ENCODE results near the gene CHIT1. TPM values are rescaled to one million over a fixed set of nuclear protein-coding genes. Genes with fewer than 3 reads are reported as not detected.
A peak's percentile ranks its signal among the peaks of the same experiment; 100 is the strongest.

The CHIT1 gene
- total and polyA plus RNA-seq, 2 of the 8 experiments (the other 6 are each of a cell fraction or from before 2014, with no cell fraction given), result not detected

GRCh38 chr1:203168256-203168786, 61.2 kb downstream of the CHIT1 start:
- Histone ChIP-seq H3K4ac (replicated peaks; ENCODE audit: insufficient read length, low read depth, low read length) (no peak overlapping the region), H4K5ac (ENCODE audit: insufficient read length, low read depth, low read length) (no peak overlapping the region), H3K56ac (replicated peaks; ENCODE audit: insufficient read length, low read depth, low read length) (no peak overlapping the region), H2BK120ac (replicated peaks; ENCODE audit: low read depth, low read length) (no peak overlapping the region), H3K14ac (ENCODE audit: insufficient read length) (no peak overlapping the region), H4K91ac (replicated peaks; ENCODE audit: insufficient read length, low read length) (no peak overlapping the region), H3K4me2 (ENCODE audit: insufficient read depth in 1 of 2, low read depth in 2 of 2, low read length in 2 of 2) (no peak overlapping the region), H2BK12ac (ENCODE audit: low read depth, low read length) (no peak overlapping the region), H2BK20ac (ENCODE audit: low read length) (no peak overlapping the region), H3K23ac (ENCODE audit: insufficient read length) (no peak overlapping the region), H3K9ac (replicated peaks in 1 of 4; ENCODE audit: extremely low read depth in 1 of 4, low read depth in 3 of 4, low read length in 3 of 4) (no peak overlapping the region), H3K4me3 (ENCODE audit: extremely low read depth in 1 of 4, insufficient read depth in 2 of 4, low read depth in 3 of 4, low read length in 4 of 4) (no peak overlapping the region), H3K36me3 (ENCODE audit: control insufficient read depth in 2 of 4, insufficient read depth in 4 of 4, low read length in 3 of 4) (no peaks in the 10 kb centered on the region), H3K9me3 (ENCODE audit: insufficient read depth in 2 of 2, low read depth in 1 of 2, low read length in 1 of 2) (no peaks in the 10 kb centered on the region), H2BK5ac (ENCODE audit: low read depth, low read length) (no peak overlapping the region), H3K18ac (ENCODE audit: extremely low read depth, low read length) (no peak overlapping the region), H3K23me2 (ENCODE audit: low read depth, low read length) (no peaks in the 10 kb centered on the region), H3K27me3 (replicated peaks in 1 of 4; ENCODE audit: control insufficient read depth in 3 of 4, extremely low read depth in 1 of 4, insufficient read depth in 3 of 4, low read length in 3 of 4) (no peaks in the 10 kb centered on the region), H4K20me1 (replicated peaks in 1 of 2; ENCODE audit: control insufficient read depth in 1 of 2, insufficient read depth in 2 of 2, low read length in 2 of 2) (no peaks in the 10 kb centered on the region), H2AFZ (ENCODE audit: low read length) (no peak overlapping the region), H3K4me1 (replicated peaks in 1 of 4; ENCODE audit: control insufficient read depth in 3 of 4, insufficient read depth in 4 of 4, low read length in 3 of 4) (peaks cover 0 to 5% (median 0%) of the 10 kb centered on the region in 4 experiments; a peak in 3 of 7 replicates), H2AK5ac (ENCODE audit: low read depth, low read length) (no peak overlapping the region), H3K79me1 (ENCODE audit: low read depth, low read length) (no peaks in the 10 kb centered on the region), H3K27ac (ENCODE audit: low read depth, low read length) (no peak overlapping the region), H3K79me2 (ENCODE audit: control insufficient read depth in 1 of 2, insufficient read depth in 2 of 2, low read length in 2 of 2) (no peaks in the 10 kb centered on the region), H2BK15ac (ENCODE audit: low read length) (peak overlapping the region; percentile 29; the same call in 1 of the 2 replicates), H4K8ac (ENCODE audit: extremely low read depth, insufficient read depth, low read length) (no peak overlapping the region)
- DNase-seq (ENCODE audit: low read depth in 1 of 2, low spot score in 2 of 2) (no peak), FAIRE-seq (no peak)
- ChIA-PET POLR2A (ENCODE audit: partially characterized antibody) (no interaction called here), CTCF (ENCODE audit: partially characterized antibody) (interaction anchor here (1.0 to 16.8 kb wide), 17 partner anchors 7 to 134 kb away, joined by 3 to 511 read pairs (median 8); partner anchors contain the start of genes ADORA1, CHI3L1, MYBPH and MYOG)
- WGBS, 2 experiments (ENCODE audit: extremely low coverage in 1 of 2, insufficient coverage in 1 of 2, insufficient read length in 1 of 2, insufficient replicate concordance in 2 of 2, low coverage in 1 of 2, low lambda C conversion rate in 2 of 2, missing lambda C conversion rate in 1 of 2), result 82% methylated on average over 12 of the region's 12 CpGs; no CpG with 5 or more reads in 1 of the 2 experiments
- TF ChIP-seq BRCA1 (IDR thresholded peaks at IDR 0.05; ENCODE audit: low read depth, low read length), result no peak

All from H1 (cell line).